ENCODE measurements around the gene KCNC4.

- TF ChIP-seq POLR2AphosphoS5 (IDR thresholded peaks at IDR 0.05; ENCODE audit: low read depth) (no peak), CTCF (IDR thresholded peaks at IDR 0.05; ENCODE audit: insufficient read depth, low read length) (no peak)
These were observed 40.6 kb downstream of the KCNC4 start for GRCh38 chr1:110250749-110251148.
